HG03521 (cell line): Measurements from ENCODE around the gene TENM3.
"Not testable (repeated sequence)": the region's sequence is repeated elsewhere in the genome, so short reads cannot be mapped to it uniquely, and the experiment has no call there.

Experiments used
- ATAC-seq: cut with Tn5 transposase; IDR thresholded peaks from one replicate; pipeline ENCODE4 v1.9.1; 2021; ENCODE audit warnings: mild to moderate bottlenecking, moderate library complexity; ENCODE audit not compliant: unreplicated experiment

TENM3 gene

DNA sequence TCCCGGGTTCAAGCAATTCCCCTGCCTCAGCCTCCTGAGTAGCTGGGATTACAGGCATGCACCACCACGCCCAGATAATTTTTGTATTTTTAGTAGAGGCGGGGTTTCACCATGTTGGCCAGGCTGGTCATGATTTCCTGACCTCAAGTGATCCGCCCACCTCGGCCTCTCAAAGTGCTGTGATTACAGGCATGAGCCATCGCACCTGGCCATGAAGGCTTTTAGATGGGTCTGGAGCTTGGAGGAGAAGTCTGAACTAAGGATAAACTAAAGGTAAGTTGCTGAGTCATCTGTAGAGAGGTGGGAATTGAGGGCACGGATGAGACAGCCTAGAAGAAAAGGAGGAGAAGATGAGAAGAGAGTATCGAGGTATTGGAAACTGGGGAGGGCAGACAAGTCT is at the start of gene TENM3:
TENM3 (plus strand) TSS at position 199 of the 400 bp plus-strand sequence. CDS start 80,619 bp downstream, outside the sequence.
- ATAC-seq = not testable (repeated sequence)

DNA sequence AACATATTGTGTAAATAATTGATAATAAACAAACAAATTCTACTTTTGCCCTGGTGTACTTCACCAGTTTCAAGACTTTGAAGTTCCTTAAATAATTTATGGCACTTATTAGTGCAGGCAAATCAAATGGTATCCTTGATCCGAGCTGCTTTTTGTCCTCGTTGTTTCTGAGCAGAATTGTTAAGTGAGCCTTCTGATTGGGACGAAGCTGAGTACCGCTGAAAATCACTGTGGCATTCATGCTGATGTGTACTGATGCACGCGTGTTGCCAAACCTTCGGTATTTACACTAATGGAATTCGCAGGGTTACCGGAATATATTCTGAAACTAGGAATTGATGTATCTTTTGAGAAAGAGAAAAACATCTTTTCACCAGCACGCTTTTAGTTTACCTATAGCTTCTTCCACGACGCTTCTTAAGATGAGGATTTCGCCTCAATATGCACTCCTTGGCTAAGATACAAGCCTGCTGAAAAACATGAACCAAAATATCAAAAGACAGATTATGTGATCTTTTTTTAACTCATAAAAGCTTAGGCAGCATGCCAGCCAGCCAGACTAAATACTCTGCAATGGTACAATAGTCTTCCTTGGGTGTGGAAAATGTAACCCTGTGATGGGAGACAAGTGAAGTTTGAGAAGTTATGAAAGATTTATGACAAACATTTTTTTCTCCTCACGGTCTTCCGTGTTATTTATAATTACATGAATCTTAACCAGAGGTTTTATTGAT is 48.9 kb upstream of the TENM3 start:
- ATAC-seq = no peak

DNA sequence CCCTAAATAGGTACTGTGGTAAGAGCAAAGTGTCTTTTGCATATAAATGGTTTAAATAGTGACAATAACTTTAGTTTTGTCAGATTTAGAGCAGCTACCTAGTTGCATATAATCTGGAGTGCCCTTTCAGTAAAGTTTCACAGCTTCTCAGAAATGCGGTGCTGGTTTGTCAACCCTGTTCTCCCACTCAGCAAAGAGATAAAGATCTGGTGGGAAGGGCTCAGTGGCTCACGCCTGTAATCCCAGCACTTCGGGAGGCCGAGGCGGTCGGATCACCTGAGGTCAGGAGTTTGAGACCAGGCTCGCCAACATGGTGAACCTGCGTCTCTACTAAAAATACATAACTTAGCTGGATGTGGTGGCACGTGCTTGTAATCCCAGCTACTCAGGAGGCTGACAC is 45.6 kb upstream of the TENM3 start:
- no peak for ATAC-seq

DNA sequence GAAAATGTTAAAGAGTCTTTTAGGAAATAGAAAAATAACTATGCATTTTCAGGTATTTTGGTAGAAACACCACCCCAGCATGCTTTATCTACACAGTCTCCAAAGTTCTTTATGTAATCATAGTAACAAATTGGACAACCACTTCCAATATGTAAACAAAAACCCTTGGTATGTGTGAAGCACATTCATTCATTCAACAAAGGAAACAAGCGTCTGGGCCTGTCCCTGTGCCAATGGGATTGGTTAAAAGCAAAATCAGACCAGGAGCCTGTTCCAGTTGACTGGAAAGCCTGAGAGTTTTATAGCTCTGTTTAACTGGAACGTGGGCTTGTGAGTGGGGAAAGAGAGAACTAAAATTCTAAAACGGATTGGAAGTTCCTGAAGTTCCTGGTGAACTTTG is 41.3 kb upstream of the TENM3 start:
- ATAC-seq = no peak

DNA sequence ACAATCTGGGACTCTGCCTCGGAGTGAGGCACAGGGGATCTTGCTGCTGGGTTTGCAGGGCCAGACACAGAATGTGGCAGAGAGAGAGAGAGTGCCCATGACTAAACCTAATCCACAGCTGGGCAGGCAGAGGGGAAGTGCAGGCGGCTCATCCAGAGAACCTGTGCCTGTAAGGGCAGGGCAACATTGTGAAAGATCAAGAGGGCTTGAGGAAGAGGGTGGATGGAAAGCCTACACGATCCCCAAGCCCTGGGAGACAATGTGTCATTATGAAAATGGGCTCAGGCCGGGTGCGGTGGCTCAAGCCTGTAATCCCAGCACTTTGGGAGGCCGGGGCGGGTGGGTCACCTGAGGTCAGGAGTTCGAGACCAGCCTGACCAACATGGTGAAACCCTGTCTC is 40.6 kb upstream of the TENM3 start:
- ATAC-seq = no peak

DNA sequence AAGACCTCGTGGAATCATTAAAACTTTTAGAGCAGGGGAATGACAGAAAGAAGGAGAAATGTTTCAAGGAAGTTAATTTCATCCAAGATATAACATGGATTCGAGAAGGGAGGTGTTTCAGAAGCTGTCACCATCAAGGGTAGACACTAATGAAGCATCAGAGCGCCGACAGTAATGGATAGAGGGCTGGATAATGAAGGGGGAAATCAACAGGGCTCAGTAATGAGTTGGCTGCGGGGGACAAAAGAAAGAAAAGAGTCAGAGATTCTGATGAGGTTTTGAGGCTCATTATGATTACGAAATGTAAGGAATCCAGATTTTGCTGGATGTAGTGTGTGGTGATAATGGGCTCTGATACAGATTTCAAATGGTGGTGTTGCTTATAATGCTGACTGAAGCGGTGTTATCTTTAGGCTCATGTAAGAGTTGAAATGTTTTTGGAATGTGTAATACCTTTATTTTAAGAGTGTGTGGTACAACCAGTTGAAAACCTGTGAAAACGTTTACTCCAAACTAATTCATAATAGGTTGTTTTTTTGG is 39.3 kb upstream of the TENM3 start:
- ATAC-seq = no peak

DNA sequence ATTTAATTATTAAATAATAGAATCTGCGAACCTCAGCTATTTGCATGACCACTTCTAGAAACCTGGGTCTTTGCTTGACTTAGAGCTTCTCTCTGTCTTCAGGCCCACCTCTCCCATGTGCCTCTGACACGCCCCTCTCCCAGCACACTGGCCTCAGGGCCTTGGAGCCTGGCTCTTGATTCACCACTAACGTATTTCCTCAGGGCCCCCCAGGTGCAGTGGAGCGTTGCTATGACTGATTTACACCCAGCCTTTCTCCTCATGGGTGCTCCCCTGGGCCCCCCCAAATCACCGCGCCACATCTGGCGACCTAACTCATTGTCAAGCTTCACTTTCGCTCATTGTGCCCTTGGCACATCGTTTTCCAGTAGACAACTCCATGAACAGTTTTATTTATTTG is 37.9 kb upstream of the TENM3 start:
- ATAC-seq = no peak

DNA sequence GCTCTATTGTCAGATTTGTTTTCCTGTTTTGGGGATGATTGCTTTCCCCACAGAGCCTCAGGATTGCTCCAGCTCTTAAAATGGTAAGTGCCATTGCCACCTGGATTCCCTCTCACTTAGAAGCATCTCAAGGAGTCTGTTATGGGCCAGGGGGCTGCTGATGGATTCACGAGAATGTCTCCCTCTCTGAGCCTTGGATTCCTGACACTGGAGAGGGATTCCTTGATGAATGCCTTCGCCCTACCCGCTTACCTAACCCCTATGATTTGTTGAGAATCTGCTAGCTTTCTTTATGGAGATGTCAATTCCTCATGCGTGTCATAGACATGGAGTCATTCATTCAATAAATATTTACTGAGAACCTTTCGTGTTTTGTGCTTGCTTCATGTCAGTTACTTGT is 36.9 kb upstream of the TENM3 start:
- ATAC-seq = no peak

DNA sequence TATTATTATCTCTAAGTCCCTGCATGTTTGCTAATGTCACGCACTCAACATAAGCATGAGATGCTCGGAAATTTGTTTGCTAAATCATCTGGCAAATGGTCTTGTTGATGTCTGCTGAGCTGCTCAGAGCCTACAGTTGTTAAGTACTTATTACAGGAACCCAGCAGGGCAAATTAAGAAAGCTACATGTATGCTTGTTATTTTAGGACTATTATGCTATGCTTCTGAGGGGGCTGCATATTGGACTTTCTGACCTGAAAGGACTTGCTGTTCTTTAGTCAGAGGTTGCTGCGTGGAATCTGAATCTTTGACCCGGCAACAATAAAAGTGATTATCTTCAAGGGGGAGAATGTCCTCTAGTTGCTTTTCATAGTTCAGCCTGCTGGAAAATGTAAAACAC is 36.3 kb upstream of the TENM3 start:
- ATAC-seq = no peak

DNA sequence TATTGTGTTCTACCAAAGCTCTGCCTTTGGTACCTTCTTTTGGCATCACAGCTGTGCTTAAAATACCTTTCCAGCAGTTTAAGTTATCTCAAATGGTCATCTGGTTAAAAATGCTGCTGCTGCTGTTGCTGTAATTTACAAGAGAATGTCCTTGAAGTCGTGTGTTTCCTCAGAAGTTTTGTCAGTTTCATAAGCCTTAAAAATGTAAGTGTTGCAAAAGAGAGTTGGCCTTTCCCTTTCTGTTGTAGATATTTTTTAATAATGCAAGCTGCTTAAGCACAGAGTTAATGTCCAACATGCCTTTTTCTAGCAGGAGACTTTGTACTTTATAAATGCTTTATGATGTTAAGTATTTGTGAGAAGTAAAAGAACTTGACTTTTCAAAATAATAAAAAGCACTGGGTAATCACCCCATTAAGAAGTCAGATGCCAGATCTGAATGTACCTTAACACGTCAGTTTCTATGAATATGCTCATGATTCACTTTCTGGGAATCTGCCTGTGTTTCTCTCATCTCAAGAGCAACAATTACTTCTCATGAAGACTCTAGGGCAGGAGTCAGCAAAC is 35.3 kb upstream of the TENM3 start:
- no peak for ATAC-seq

DNA sequence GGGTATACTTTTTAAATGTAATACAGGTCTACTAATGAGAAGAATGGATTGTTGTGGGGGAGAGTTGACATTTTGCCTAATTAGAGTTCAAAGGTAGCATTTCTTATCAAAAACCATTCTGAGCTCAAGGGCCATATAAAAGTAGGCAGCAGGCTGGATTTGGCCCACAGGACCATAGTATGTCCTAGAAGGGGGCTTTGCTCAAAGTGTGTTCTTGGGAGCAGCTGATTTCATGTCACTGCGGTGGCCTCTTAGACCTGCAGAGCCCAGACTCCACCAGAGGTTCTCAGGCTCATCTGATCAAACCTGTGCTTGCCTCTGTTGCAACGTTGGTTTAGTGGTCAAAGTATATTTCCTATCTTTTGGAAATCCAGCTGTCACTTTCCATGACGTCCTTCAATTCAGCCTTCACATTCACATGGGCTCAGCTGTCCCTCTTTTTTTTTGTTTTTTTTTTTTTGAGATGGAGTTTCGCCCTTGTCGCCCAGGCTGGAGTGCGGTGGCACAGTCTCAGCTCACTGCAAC is 34.6 kb upstream of the TENM3 start:
- ATAC-seq = no peak

DNA sequence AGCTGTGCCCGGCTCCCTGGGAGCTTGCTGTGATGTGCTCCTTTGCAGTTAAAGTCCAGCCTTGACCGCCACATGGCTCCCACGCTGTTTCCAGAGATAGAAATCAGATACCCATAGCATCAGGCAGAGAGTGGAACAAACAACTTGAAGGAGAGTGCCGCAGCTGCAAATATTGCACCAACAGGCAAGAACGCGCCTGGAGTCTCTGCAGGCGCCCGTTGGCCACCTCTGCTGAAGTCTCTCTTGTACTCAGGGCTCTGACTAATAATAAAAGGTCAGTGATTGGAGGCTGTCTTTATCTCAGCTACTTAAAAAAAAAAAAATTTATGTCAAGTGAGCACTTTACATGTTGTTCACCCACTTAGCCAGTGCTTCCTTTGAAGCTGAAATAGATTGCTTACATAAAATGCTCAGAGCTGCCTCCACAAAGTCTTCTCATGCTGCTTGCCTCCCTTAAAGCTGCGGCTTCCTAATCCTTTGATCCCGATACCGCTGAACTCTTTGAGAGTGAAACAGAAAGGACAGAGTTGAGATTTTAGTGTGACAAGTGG is 30.9 kb upstream of the TENM3 start:
- ATAC-seq = no peak

DNA sequence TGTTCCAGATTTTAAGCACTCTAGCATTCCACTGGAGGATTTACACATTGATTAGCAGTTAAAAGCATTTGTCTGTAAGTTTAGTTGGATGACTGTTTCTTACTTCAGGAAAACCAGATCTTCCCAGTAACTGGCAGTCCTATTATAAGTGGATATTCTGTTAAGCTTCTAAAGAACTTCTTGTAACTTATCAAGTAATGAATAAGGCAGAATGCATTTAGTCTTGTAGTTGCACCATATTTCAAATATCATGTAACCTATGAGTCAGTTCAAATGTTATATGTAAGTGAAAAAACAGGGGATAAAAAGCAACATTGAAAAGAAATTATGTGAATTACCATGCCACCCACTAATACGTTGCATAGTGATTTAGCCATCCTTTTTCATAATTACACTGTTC is 30.2 kb upstream of the TENM3 start:
- no peak for ATAC-seq

DNA sequence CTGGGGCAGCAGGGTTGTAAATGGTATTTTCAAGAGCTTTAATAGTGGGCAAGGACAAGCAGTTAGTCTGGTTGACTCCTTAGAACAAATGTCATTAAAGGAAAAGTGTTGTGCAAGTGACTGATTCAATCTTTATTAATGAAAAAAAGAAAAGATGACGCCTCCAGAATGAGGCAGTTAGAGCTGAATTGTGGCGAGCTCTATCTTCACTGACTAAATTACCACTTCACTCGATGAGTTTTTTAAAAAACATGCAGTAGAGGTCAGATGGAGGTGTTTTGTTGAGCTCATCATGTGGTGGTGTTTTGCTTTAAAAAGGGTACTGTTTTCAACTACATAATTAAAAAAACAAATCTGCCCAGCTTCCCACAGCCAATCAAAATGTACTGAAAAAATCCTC is 28.1 kb upstream of the TENM3 start:
- ATAC-seq = no peak

DNA sequence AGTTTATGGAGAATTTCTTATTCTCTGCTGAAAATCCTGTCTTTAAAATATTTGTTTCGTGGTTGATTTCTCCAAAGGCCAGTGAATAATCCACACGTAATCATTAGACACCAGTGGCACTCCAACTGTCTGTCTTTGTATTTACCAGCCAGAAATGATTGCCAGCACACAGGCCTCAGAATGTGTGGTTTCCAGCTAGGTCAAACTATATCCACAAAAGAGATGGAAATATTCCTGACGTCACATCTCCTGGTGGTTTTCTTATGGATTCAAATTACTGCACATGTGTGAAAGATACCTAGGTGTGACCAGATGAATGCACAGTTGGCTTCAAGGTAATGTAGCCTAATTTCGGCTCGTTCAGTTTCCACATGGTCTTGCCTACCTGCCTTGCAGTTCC is 27.2 kb upstream of the TENM3 start:
- ATAC-seq = no peak

DNA sequence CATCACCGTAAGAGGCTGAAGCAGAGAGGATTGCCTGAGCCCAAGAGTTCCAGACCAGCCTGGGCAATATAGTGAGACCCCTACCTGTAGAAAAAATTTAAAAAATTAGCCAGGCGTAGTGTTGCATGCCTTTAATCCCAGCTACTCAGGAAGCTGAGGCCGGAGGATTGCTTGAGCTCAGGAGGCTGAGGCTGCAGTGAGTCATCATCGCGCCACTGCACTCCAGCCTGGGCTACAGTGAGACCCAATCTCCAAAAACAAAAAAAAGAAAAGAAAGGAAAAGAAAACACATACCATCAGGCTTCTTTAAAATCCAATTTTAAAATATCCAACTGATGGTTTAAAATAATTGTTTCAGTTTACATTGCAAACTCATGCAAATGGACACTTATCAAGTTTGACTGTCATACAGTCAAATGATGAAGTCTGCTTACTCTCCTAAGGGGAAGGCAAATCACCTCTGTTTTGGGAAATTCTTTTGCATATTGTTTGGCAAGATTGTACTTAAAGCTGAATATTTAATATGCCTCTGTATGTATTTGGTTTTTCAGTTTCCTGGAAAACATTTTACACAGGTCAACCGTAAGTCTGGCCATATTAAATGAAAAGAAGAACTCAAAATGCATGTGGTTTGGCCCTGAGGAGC is 23.7 kb upstream of the TENM3 start:
- no peak for ATAC-seq

DNA sequence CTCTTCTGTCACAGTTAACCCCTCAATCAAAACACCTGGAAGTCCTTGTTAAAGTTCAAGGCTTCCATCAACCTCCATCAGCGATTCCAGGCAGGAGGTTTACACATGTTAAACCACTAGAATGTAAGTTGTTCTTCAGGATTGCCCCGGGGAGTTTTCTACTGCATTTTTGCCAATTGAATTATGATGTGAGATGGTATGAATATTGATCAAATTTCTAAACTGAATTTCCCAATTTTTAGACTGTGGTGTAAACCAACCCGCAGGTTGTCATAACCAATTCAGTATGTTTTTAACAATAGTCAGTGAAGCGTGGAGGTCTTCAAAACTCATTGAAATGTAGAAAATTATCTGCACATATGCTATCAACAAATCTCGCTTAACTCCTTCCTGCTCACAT is 21.2 kb upstream of the TENM3 start:
- ATAC-seq = no peak

DNA sequence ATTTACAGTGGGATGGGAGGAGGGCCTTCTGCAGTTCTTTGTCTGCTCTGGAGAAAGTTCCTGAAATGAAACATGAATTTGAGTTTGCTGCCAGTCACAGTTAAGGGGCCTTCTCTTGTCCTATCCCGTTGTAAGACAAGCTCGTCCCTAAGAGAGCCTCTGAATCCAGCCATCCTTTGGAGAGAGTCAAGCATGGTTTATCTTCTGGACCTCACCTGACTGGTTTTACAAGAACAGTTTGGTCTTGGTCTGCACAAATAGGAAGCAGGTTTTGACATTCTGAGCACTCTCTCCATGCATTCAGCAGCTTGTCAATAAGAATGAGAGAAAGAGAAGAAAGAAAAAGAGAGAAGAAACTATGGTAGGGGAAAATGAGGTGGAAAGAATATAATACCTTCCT is 20.4 kb upstream of the TENM3 start:
- no peak for ATAC-seq

DNA sequence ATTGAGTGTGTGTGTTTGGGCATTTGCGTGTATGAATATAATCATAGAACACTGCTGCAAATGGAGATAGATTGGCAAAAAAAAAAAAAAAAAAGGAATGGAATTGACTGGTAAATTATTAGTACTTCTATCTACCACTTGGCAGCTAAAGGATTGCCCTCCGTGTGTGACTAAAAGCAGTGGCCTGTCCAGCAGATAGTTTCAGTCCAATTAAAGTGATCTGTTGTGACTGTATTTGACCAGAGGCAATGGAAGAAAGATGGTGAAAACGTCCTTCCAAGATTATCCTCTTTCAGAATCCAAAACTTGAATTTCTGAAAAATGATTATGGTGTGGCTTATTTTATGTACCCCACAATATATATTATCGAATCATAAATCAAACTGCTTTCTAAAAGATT is 19.5 kb upstream of the TENM3 start:
- no peak for ATAC-seq

DNA sequence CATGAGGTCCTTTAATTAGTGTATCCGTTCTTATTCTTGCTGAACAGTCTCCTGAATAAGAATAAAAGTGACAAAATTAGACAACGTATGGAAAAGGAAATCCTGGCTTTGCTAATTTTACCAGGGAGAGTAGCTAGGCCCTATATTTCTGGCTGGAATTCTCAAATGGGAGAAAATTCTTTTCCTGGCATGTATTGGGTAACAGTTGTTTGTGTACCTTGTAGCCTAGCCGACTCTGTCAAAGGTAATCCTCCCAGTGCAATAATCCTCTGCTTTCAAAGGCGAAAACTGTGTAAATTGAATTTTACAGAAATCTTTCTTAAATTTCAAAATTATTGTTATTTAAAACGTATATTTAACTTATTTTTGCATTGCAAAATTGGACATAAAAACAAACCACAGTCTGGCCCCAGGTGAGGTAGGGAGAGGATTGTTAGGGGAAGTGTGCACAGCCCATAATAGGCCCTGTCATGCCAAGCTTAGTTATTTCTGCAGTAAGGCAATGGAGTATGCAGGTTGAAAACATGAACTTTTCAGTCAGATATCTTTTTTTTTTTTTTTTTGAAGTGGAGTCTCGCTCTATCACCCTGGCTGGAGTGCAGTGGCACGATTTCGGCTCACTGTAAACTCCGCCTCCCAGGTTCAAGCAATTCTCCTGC is 18.9 kb upstream of the TENM3 start:
- ATAC-seq = no peak

DNA sequence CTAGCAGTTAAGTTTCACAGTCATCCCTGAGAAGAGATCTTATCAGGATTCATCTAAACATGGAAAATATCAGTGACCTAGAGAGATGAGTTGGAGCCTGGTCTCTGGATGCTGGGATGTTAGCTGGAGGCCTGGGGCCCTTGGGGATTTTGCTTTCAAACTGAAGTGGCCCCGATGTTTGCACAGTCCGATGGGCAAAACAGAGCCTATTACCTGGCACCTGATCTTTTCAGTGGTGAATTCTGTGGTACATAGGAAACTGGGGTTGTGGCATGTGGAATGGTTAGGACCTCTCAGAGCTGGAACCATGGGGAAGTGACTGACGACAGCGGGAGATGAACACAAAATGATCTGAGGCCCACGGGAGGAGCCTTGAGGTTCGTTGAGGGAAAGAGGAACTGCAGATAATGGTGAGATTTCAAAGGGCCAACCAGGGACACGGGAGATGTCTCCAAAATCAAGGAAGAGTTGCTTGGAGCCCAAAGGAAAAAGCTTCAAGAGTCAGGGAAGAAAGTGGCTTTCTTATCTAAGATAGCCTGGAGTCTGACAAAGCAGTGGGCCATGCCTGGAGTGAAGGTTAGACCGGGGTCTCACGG is 17.8 kb upstream of the TENM3 start:
- no peak for ATAC-seq
